Measurements from ENCODE around the gene DNMT3A.

DNA sequence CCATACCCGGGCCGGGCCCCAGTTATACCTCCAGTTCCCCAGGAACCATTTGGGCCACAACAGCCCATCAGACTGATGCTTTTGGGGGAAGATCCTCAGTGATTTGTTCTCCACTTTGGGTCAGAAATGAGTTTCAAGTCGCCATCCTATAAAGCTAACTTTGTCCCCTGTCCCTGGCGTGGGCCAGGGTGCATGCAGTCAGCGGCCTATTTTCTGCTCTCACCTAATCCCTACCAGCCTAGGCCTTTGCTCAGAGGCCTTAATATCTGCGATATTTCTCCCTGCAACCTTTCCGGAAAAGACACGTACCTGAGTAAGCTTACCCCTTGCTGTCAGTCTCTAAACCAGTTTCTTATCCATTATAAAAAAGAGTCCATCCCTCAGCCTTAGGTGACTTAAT lies 7.2 kb downstream of the DNMT3A start:
- TF ChIP-seq CTCF (IDR thresholded peaks at IDR 0.05) (no peak), POLR2A (IDR thresholded peaks at IDR 0.05) (no peak)

All from testis (tissue), 2 donors.